ENCODE results near the gene OPRM1.

GRCh38 chr6:154170106-154170505 lies 131.1 kb downstream of the OPRM1 start:
- no peak for TF ChIP-seq CTCF (IDR thresholded peaks at IDR 0.05)
- TF ChIP-seq EP300 (IDR thresholded peaks at IDR 0.05): no peak
- TF ChIP-seq POLR2A (IDR thresholded peaks at IDR 0.05): no peak
